Measurements from ENCODE around the gene CACYBP. TPM values are rescaled to one million over a fixed set of nuclear protein-coding genes. Genes with fewer than 3 reads are reported as not detected.

Gene CACYBP
- polyA plus RNA-seq (2013, experiment 1 of 2): 39.3 TPM
- 39.0 TPM for polyA plus RNA-seq (2013, experiment 2 of 2)

- peak; percentile 55 for DNase-seq
Measured at GRCh38 chr1:174999936-175000696, at the start of gene CACYBP. Gene CACYBP, plus strand, starts transcription at chr1:174999947. Its CDS starts 234 bp downstream, at chr1:175000181.

DNA sequence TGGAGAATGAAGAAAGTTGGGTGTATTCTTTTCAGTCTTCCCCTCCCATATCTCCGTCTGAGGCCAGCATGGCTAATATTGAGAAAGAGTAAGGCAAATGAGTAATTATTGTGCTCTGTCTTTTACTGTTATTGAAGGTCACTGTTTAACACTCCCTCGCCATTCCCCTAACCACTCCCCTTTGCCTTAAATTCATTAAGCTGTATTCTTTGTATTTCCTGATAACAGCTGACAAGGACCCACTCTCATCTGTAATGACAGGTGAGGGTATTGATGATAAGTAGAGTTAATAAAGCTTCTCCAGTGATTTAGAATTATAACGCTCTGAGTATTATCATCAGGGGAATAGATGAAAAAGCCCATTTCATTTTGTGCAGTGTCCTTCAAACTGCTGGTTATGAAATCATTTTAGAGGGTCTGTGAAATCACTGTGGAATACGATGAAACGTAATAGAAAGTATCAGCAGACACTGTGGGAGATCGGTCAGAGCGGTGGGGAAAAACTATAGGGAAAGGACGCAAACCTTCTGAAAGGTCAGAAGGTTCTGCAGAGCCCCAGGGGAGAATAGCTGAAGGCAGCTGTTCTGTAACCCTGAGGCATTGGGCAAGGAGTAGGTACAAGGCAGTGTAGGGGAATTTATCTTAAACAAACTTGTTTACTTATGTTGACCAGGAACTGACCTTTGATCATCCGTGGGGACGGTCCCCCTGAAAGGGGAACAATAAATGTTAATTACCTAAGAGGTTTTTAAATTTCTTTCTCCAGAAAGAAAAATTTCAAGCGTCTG is 46.3 kb upstream of the CACYBP start:
- no peak overlapping the region for H4K91ac ChIP-seq (ENCODE audit: low read length)
- H3K4ac ChIP-seq (ENCODE audit: low read depth in 1 of 2, low read length in 2 of 2): no peak overlapping the region
- no peak overlapping the region for H3K14ac ChIP-seq (ENCODE audit: low read length in 2 of 2)
- peak; percentile 13 for DNase-seq
- H2AFZ ChIP-seq (ENCODE audit: low read depth, low read length): no peak overlapping the region
- no peak overlapping the region for H2BK15ac ChIP-seq (ENCODE audit: low read depth, poor library complexity, severe bottlenecking)
- peaks cover 5% of the 10 kb centered on the region for H3K79me1 ChIP-seq (replicated peaks; ENCODE audit: low read length, poor library complexity, severe bottlenecking)
- H3K9me3 ChIP-seq (ENCODE audit: control insufficient read depth, low read length): no peaks in the 10 kb centered on the region
- H2AK5ac ChIP-seq (ENCODE audit: low read length, severe bottlenecking): no peak overlapping the region
- H3K27me3 ChIP-seq (ENCODE audit: control insufficient read depth in 1 of 2, insufficient read depth in 1 of 2, low read length in 2 of 2): no peaks in the 10 kb centered on the region
- no peak overlapping the region for H3K18ac ChIP-seq (ENCODE audit: low read depth in 1 of 2, low read length in 2 of 2)
- H2BK5ac ChIP-seq (ENCODE audit: low read depth, low read length, poor library complexity, severe bottlenecking): no peak overlapping the region
- H3K36me3 ChIP-seq (ENCODE audit: control insufficient read depth in 1 of 2, insufficient read depth in 2 of 2, low read depth in 1 of 2, low read length in 2 of 2): no peaks in the 10 kb centered on the region
- H3K27ac ChIP-seq (ENCODE audit: low read length, poor library complexity, severe bottlenecking): no peak overlapping the region
- no peak overlapping the region for H3K9ac ChIP-seq (ENCODE audit: low read length)
- H3K4me1 ChIP-seq (ENCODE audit: control insufficient read depth, insufficient read depth, low read depth, low read length): no peaks in the 10 kb centered on the region
- H4K8ac ChIP-seq (ENCODE audit: low read length): no peak overlapping the region
- no peak overlapping the region for H3K4me2 ChIP-seq (ENCODE audit: low read length, poor library complexity, severe bottlenecking)
- H3K23ac ChIP-seq (ENCODE audit: low read length in 2 of 2): no peak overlapping the region
- no peak overlapping the region for H2BK12ac ChIP-seq (ENCODE audit: low read length in 2 of 2)
- WGBS: 65% methylated on average over 6 of the region's 11 CpGs
- no peak overlapping the region for H2BK120ac ChIP-seq (ENCODE audit: low read depth, low read length)
- no peak overlapping the region for H3K4me3 ChIP-seq (ENCODE audit: insufficient read depth in 1 of 2, low read depth in 1 of 2, low read length in 2 of 2)

More at GRCh38 chr1:174999936-175000696, at the start of gene CACYBP:
- whole genome bisulfite sequencing: under 1% methylated on average over 61 of the region's 71 CpGs
- Histone ChIP-seq H3K4me3 (ENCODE audit: insufficient read depth in 1 of 2, low read depth in 1 of 2, low read length in 2 of 2) (peak within 1 kb of the TSS; percentile 87 to 98), H4K8ac (ENCODE audit: low read length) (peak within 1 kb of the TSS; percentile 98), H3K27me3 (ENCODE audit: control insufficient read depth in 1 of 2, insufficient read depth in 1 of 2, low read length in 2 of 2) (no peaks in the 10 kb centered on the region), H3K27ac (ENCODE audit: low read length, poor library complexity, severe bottlenecking) (peak within 1 kb of the TSS; percentile 100), H3K9me3 (ENCODE audit: control insufficient read depth, low read length) (no peaks in the 10 kb centered on the region), H2AK5ac (ENCODE audit: low read length, severe bottlenecking) (peak within 1 kb of the TSS; percentile 92), H4K91ac (ENCODE audit: low read length) (peak within 1 kb of the TSS; percentile 95), H3K79me1 (replicated peaks; ENCODE audit: low read length, poor library complexity, severe bottlenecking) (no peaks in the 10 kb centered on the region), H3K4me2 (ENCODE audit: low read length, poor library complexity, severe bottlenecking) (peak within 1 kb of the TSS; percentile 63), H2BK5ac (ENCODE audit: low read depth, low read length, poor library complexity, severe bottlenecking) (peak within 1 kb of the TSS; percentile 90), H3K4ac (ENCODE audit: low read depth in 1 of 2, low read length in 2 of 2) (peak within 1 kb of the TSS; percentile 86 to 100), H3K18ac (ENCODE audit: low read depth in 1 of 2, low read length in 2 of 2) (peak within 1 kb of the TSS; percentile 96 to 98), H2BK120ac (ENCODE audit: low read depth, low read length) (peak within 1 kb of the TSS; percentile 56), H2BK12ac (ENCODE audit: low read length in 2 of 2) (peak within 1 kb of the TSS in 1 of 2 experiments; percentile 60), H3K14ac (ENCODE audit: low read length in 2 of 2) (peak within 1 kb of the TSS in 1 of 2 experiments; percentile 96), H3K9ac (ENCODE audit: low read length) (peak within 1 kb of the TSS; percentile 97), H2AFZ (ENCODE audit: low read depth, low read length) (peak within 1 kb of the TSS; percentile 60), H2BK15ac (ENCODE audit: low read depth, poor library complexity, severe bottlenecking) (peak within 1 kb of the TSS; percentile 44), H3K23ac (ENCODE audit: low read length in 2 of 2) (peak within 1 kb of the TSS in 1 of 2 experiments; percentile 34), H3K36me3 (ENCODE audit: control insufficient read depth in 1 of 2, insufficient read depth in 2 of 2, low read depth in 1 of 2, low read length in 2 of 2) (peaks cover 0 to 8% of the 10 kb centered on the region in 2 experiments), H3K4me1 (ENCODE audit: control insufficient read depth, insufficient read depth, low read depth, low read length) (peaks cover 5% of the 10 kb centered on the region)

DNA sequence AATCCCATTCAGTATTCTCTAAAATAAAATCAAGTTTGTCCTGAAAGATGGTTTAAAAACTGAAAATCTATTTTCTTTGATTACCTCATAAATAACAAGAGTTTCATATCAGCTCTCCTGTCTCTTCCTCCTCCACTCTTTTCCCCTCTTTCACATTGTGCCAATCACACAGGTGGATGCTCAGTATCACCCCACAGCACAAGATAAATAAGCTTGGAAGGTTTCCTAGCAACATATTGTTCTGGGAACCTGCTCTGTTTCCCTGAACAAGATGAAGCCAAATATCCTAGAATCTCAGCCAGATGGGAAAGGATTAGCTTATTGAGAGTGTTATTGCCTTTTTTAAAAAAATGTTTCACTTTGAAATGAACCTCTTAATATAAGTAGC is 45.7 kb upstream of the CACYBP start:
- no peaks in the 10 kb centered on the region for H3K27me3 ChIP-seq (ENCODE audit: control insufficient read depth in 1 of 2, insufficient read depth in 1 of 2, low read length in 2 of 2)
- H2BK5ac ChIP-seq (ENCODE audit: low read depth, low read length, poor library complexity, severe bottlenecking): no peak overlapping the region
- H3K4me3 ChIP-seq (ENCODE audit: insufficient read depth in 1 of 2, low read depth in 1 of 2, low read length in 2 of 2): no peak overlapping the region
- H4K8ac ChIP-seq (ENCODE audit: low read length): no peak overlapping the region
- no peak overlapping the region for H2BK15ac ChIP-seq (ENCODE audit: low read depth, poor library complexity, severe bottlenecking)
- no peak overlapping the region for H2BK12ac ChIP-seq (ENCODE audit: low read length in 2 of 2)
- no peak overlapping the region for H3K4ac ChIP-seq (ENCODE audit: low read depth in 1 of 2, low read length in 2 of 2)
- no peak for DNase-seq
- H3K36me3 ChIP-seq (ENCODE audit: control insufficient read depth in 1 of 2, insufficient read depth in 2 of 2, low read depth in 1 of 2, low read length in 2 of 2): no peaks in the 10 kb centered on the region
- H3K9me3 ChIP-seq (ENCODE audit: control insufficient read depth, low read length): no peaks in the 10 kb centered on the region
- no peak overlapping the region for H2AK5ac ChIP-seq (ENCODE audit: low read length, severe bottlenecking)
- H2AFZ ChIP-seq (ENCODE audit: low read depth, low read length): no peak overlapping the region
- H2BK120ac ChIP-seq (ENCODE audit: low read depth, low read length): no peak overlapping the region
- H3K4me2 ChIP-seq (ENCODE audit: low read length, poor library complexity, severe bottlenecking): no peak overlapping the region
- H3K9ac ChIP-seq (ENCODE audit: low read length): no peak overlapping the region
- no peak overlapping the region for H4K91ac ChIP-seq (ENCODE audit: low read length)
- H3K14ac ChIP-seq (ENCODE audit: low read length in 2 of 2): no peak overlapping the region
- H3K4me1 ChIP-seq (ENCODE audit: control insufficient read depth, insufficient read depth, low read depth, low read length): no peaks in the 10 kb centered on the region
- no peak overlapping the region for H3K27ac ChIP-seq (ENCODE audit: low read length, poor library complexity, severe bottlenecking)
- no peak overlapping the region for H3K18ac ChIP-seq (ENCODE audit: low read depth in 1 of 2, low read length in 2 of 2)
- H3K23ac ChIP-seq (ENCODE audit: low read length in 2 of 2): no peak overlapping the region
- peaks cover 5% of the 10 kb centered on the region for H3K79me1 ChIP-seq (replicated peaks; ENCODE audit: low read length, poor library complexity, severe bottlenecking)

Measured in mesenchymal stem cell (in vitro differentiated cells and primary cell).